K562 (cell line): ENCODE data around the gene KIAA0040. TPM values are rescaled to one million over a fixed set of nuclear protein-coding genes. Genes with fewer than 3 reads are reported as not detected.

ENCODE experiments used
- ATAC-seq: fragments of 200-7000 bp; cut with Tn5 transposase; 3 replicates; pipeline ENCODE4 v1.9.1; 2020; ENCODE audit warnings: moderate library complexity
- BruUV-seq: library from RNA; stranded (reverse); fragments of 400-500 nt; replicated peaks from 2 replicates; lab custom pipeline; 2021; lab: Mats Ljungman, UMichigan
- CTCF ChIA-PET: fragments of 300-600 bp; formaldehyde crosslinking; extraction: SDS; loops from one replicate; lab custom pipeline; 2021; ENCODE audit warnings: low intra/inter-chr PET ratio; lab: Yijun Ruan, JAX
- POLR2A ChIA-PET: fragments of 300-600, 350-650 bp; sonication (Branson Sonifier 250); formaldehyde crosslinking; extraction: SDS; loops from one replicate; lab custom pipeline; 2021; ENCODE audit warnings: antibody characterized with exemption, inconsistent platforms; lab: Yijun Ruan, JAX
- DNase-seq, 4 experiments: peaks; one replicate each; pipeline versions ENCODE4 v3.0.0 to v3.0.0-alpha.2; 2011 to 2018; ENCODE audit warnings: low spot score in 3 of 4, mixed read lengths in 3 of 4; ENCODE audit errors: extremely low read depth in 1 of 4
- FAIRE-seq: peaks from 2 replicates; lab custom pipeline; 2011; peaks lifted over from hg19 to GRCh38; lab: Jason Lieb, UNC
- H2AFZ ChIP-seq: 2 replicates; pipeline ENCODE4 v1.6.0; 2011; ENCODE audit warnings: low read depth, low read length, control low read depth, inconsistent platforms
- H3K27ac ChIP-seq: fragments of 200-600 bp; 3 replicates; pipeline ENCODE4 v1.8.0; 2011; ENCODE audit warnings: low read depth, mild to moderate bottlenecking, control low read depth, inconsistent platforms, low read length, moderate library complexity, mixed read lengths; ENCODE audit errors: extremely low read depth
- H3K27me3 ChIP-seq, 2 experiments: fragments of 300-600 bp in 1 of 2; 2 replicates in 1 of 2; 3 replicates in 1 of 2; pipeline versions ENCODE4 v1.6.0 to v1.8.0; 2011; ENCODE audit warnings: inconsistent platforms in 2 of 2, low read length in 2 of 2, mild to moderate bottlenecking in 1 of 2, mixed read lengths in 1 of 2, moderate library complexity in 1 of 2; ENCODE audit not compliant: control insufficient read depth in 2 of 2, insufficient read depth in 2 of 2
- H3K36me3 ChIP-seq: fragments of 300-600 bp; 3 replicates; pipeline ENCODE4 v1.8.0; 2011; ENCODE audit warnings: mild to moderate bottlenecking, low read length, inconsistent platforms; ENCODE audit not compliant: control insufficient read depth, insufficient read depth
- H3K4me1 ChIP-seq, 2 experiments: fragments of 200-600 bp in 1 of 2; replicated peaks in 1 of 2; 2 replicates in 1 of 2; 3 replicates in 1 of 2; pipeline versions ENCODE4 v1.5.1 to v1.8.0; 2011; ENCODE audit warnings: inconsistent platforms in 2 of 2, low read length in 2 of 2, mild to moderate bottlenecking in 1 of 2, mixed read lengths in 1 of 2, moderate library complexity in 1 of 2; ENCODE audit not compliant: control insufficient read depth in 2 of 2, insufficient read depth in 2 of 2
- H3K4me2 ChIP-seq: 2 replicates; pipeline ENCODE4 v1.6.1; 2011; ENCODE audit warnings: low read length, control low read depth, inconsistent platforms, mixed read lengths; ENCODE audit not compliant: insufficient read depth
- H3K4me3 ChIP-seq: fragments of 200-600 bp; sonication (generic), shearing (Covaris generic); 2 replicates; pipeline ENCODE4 v1.5.1; 2016; ENCODE audit warnings: control low read depth, inconsistent platforms
- H3K79me2 ChIP-seq: fragments of 200-600 bp; 3 replicates; pipeline ENCODE4 v1.8.0; 2011; ENCODE audit warnings: low read length, inconsistent platforms; ENCODE audit not compliant: control insufficient read depth, insufficient read depth
- H3K9ac ChIP-seq, 2 experiments: 2 replicates each; pipeline versions ENCODE4 v1.6.0 to v1.6.1; 2011; ENCODE audit warnings: low read depth in 2 of 2, low read length in 2 of 2, control low read depth in 1 of 2, inconsistent platforms in 1 of 2, mild to moderate bottlenecking in 1 of 2, mixed read lengths in 1 of 2; ENCODE audit not compliant: insufficient read depth in 1 of 2
- H3K9me1 ChIP-seq: one replicate; pipeline ENCODE4 v1.6.0; 2011; ENCODE audit warnings: inconsistent platforms, mild to moderate bottlenecking, low read length, moderate library complexity; ENCODE audit not compliant: control insufficient read depth, insufficient read depth
- H3K9me3 ChIP-seq: replicated peaks from 2 replicates; pipeline ENCODE4 v1.5.1; 2011; ENCODE audit warnings: low read depth, low read length, inconsistent platforms; ENCODE audit not compliant: control insufficient read depth, insufficient read depth
- H4K20me1 ChIP-seq: replicated peaks from 2 replicates; pipeline ENCODE4 v1.6.1; 2011; ENCODE audit warnings: low read length, inconsistent platforms, mixed read lengths; ENCODE audit not compliant: control insufficient read depth, insufficient read depth
- HDGF ChIP-seq: fragments of 450-650 bp; IDR thresholded peaks from 2 replicates; pipeline ENCODE4 v1.6.1; 2016
- ILK ChIP-seq: fragments of 450-650 bp; IDR thresholded peaks from 2 replicates; pipeline ENCODE4 v1.6.1; 2016; ENCODE audit warnings: missing genetic modification characterization, low read depth, mild to moderate bottlenecking, missing compliant biosample characterization, moderate library complexity, borderline replicate concordance
- SMAD1 ChIP-seq: fragments of 150-350 bp; IDR thresholded peaks from 2 replicates; pipeline ENCODE4 v1.6.1; 2014; ENCODE audit warnings: low read length, low read depth; ENCODE audit not compliant: partially characterized antibody
- THRAP3 ChIP-seq: fragments of 450-650 bp; IDR thresholded peaks from 2 replicates; pipeline ENCODE4 v1.6.1; 2016; ENCODE audit warnings: mild to moderate bottlenecking, inconsistent platforms, borderline replicate concordance
- WGBS: fragments of 100-300 bp; shearing (Covaris generic); methylation state at CpG from one replicate; pipeline ENCODE4 v1.1.6; 2016; ENCODE audit warnings: low coverage, mixed read lengths; ENCODE audit not compliant: insufficient coverage; ENCODE audit errors: missing lambda C conversion rate; 5-methylcytosine and 5-hydroxymethylcytosine counted together
- in situ Hi-C: fragments of 300-500 bp; cut with MboI; formaldehyde crosslinking; loops from 4 replicates; pipeline ENCODE4 v1.15.0; 2018; ENCODE audit warnings: inconsistent platforms, mixed read lengths
- intact Hi-C: fragments of 100-400 bp; cut with micrococcal nuclease; formaldehyde crosslinking; loops from 2 replicates; pipeline ENCODE4 v1.14.2; 2022
- polyA plus RNA-seq, 8 experiments: library from polyadenylated mRNA; depleted of rRNA in 4 of 8; stranded (reverse) in 5 of 8; unstranded in 3 of 8; fragments of >200 nt; fragmentation: Nextera tagmentation in 2 of 8; fragmentation: Illumina TruSeq in 1 of 8; extraction: Ambion mirVana in 2 of 8; extraction: Trizol in 1 of 8; gene quantifications; 2 replicates each; pipeline versions ENCODE4 v1.2.1 to v1.2.3, GENCODE V29; 2011 to 2014; ENCODE audit warnings: inconsistent platforms in 1 of 8, missing spikeins in 1 of 8
- total RNA-seq, 7 experiments: library from RNA; depleted of rRNA in 6 of 7; stranded (reverse); fragments of >200 nt in 6 of 7; fragmentation: Illumina TruSeq in 2 of 7; extraction: Trizol in 2 of 7; gene quantifications; 2 replicates each; pipeline versions ENCODE4 v1.2.1 to v1.2.3, GENCODE V29; 2011 to 2021; ENCODE audit warnings: low replicate concordance in 1 of 7
- TF ChIP-seq, protein P1 (sequence below): fragments of 450-650 bp; IDR thresholded peaks from 2 replicates; pipeline ENCODE4 v1.6.1; 2016

KIAA0040 gene
- total and polyA plus RNA-seq, 9 of the 15 experiments (the other 6 are each of a cell fraction or from before 2014, with no cell fraction given): 3.4 to 13.6 (median 7.1) TPM

GRCh38 chr1:175148068-175148467 is 44.5 kb downstream of the KIAA0040 start:
- in situ Hi-C loops: loop anchor here (5.0 kb wide), 1 partner anchor 174 kb away; no protein-coding TSS in a partner anchor
- Histone ChIP-seq H3K9me3 (no peaks in the 10 kb centered on the region), H3K4me3 (no peak overlapping the region), H2AFZ (no peak overlapping the region), H3K27me3 (peaks cover 13 to 51% of the 10 kb centered on the region in 2 experiments), H3K4me2 (no peak overlapping the region), H3K27ac (no peak overlapping the region), H3K9me1 (no peaks in the 10 kb centered on the region), H3K36me3 (no peaks in the 10 kb centered on the region)
- POLR2A ChIA-PET: no interaction called here
- CTCF ChIA-PET: interaction anchor here (0.5 to 2.4 kb wide), 2 partner anchors 116 to 171 kb away, joined by 3 to 9 read pairs; no protein-coding TSS in a partner anchor
- BruUV-seq: no TSS peak
- TF ChIP-seq, protein P1, sequence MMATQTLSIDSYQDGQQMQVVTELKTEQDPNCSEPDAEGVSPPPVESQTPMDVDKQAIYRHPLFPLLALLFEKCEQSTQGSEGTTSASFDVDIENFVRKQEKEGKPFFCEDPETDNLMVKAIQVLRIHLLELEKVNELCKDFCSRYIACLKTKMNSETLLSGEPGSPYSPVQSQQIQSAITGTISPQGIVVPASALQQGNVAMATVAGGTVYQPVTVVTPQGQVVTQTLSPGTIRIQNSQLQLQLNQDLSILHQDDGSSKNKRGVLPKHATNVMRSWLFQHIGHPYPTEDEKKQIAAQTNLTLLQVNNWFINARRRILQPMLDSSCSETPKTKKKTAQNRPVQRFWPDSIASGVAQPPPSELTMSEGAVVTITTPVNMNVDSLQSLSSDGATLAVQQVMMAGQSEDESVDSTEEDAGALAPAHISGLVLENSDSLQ: no peak
- no peak for TF ChIP-seq ILK (tag)
- no peak for TF ChIP-seq SMAD1
- no peak for TF ChIP-seq HDGF
- no peak for TF ChIP-seq THRAP3
- TF ChIP-seq, all 486 proteins: peak for 0
- DNase-seq: no peak
- Histone ChIP-seq H3K4me1 (peaks cover 0 to 5% of the 10 kb centered on the region in 2 experiments; a peak in 1 of 5 replicates), H3K79me2 (no peaks in the 10 kb centered on the region), H4K20me1 (no peaks in the 10 kb centered on the region), H3K9ac (no peak overlapping the region)
- intact Hi-C loops: no loop called here
- WGBS: 7% methylated on average over 7 of the region's 7 CpGs
- ATAC-seq: no peak
- no peak for FAIRE-seq
